HG03378 (cell line): ENCODE results near the gene ADCY10.
"Not testable (repeated sequence)": the region's sequence is repeated elsewhere in the genome, so short reads cannot be mapped to it uniquely, and the experiment has no call there.

ENCODE experiments used
- ATAC-seq: cut with Tn5 transposase; IDR thresholded peaks from one replicate; pipeline ENCODE4 v1.9.1; 2021; ENCODE audit warnings: mild to moderate bottlenecking, moderate library complexity; ENCODE audit not compliant: unreplicated experiment

Gene ADCY10

GRCh38 chr1:167913895-167914496, at the start of gene ADCY10:
ADCY10 (minus strand) TSS chr1:167914134; CDS start chr1:167905140, 8,994 bp downstream.
- ATAC-seq: no peak

GRCh38 chr1:167957710-167958109, 43.8 kb upstream of the ADCY10 start:
- no peak for ATAC-seq

GRCh38 chr1:167955915-167956314, 42.0 kb upstream of the ADCY10 start:
- no peak for ATAC-seq

- ATAC-seq: no peak
Measured at GRCh38 chr1:167950569-167950968, 36.6 kb upstream of the ADCY10 start.

- no peak for ATAC-seq
Measured at GRCh38 chr1:167949785-167950184, 35.9 kb upstream of the ADCY10 start.

- ATAC-seq: no peak
Measured at GRCh38 chr1:167947733-167948132, 33.8 kb upstream of the ADCY10 start.

GRCh38 chr1:167943541-167943940, 29.6 kb upstream of the ADCY10 start:
- no peak for ATAC-seq

- no peak for ATAC-seq
Measured at GRCh38 chr1:167940264-167940663, 26.3 kb upstream of the ADCY10 start.

GRCh38 chr1:167938080-167938636, 24.2 kb upstream of the ADCY10 start:
- no peak for ATAC-seq

- ATAC-seq: no peak
Measured at GRCh38 chr1:167937709-167938010, 23.7 kb upstream of the ADCY10 start.

- ATAC-seq: no peak
Measured at GRCh38 chr1:167936930-167937708, 23.2 kb upstream of the ADCY10 start, which contains the start of gene MPC2. MPC2 (minus strand) TSS chr1:167937072; CDS start chr1:167935841, 1,231 bp downstream.

GRCh38 chr1:167936068-167936929, 22.4 kb upstream of the ADCY10 start, which contains the start of gene DCAF6:
DCAF6 (plus strand) TSS chr1:167936683; CDS start chr1:167936912, 229 bp downstream.
- peak; percentile 73 for ATAC-seq

- ATAC-seq: peak; percentile 10
Measured at GRCh38 chr1:167935216-167936067, 21.5 kb upstream of the ADCY10 start.

- no peak for ATAC-seq
Measured at GRCh38 chr1:167934426-167935215, 20.7 kb upstream of the ADCY10 start.

- no peak for ATAC-seq
Measured at GRCh38 chr1:167933788-167934187, 19.9 kb upstream of the ADCY10 start.

- ATAC-seq: no peak
Measured at GRCh38 chr1:167929725-167930124, 15.8 kb upstream of the ADCY10 start.

GRCh38 chr1:167928919-167929318, 15.0 kb upstream of the ADCY10 start:
- not testable (repeated sequence) for ATAC-seq

- no peak for ATAC-seq
Measured at GRCh38 chr1:167928457-167928852, 14.5 kb upstream of the ADCY10 start.

- ATAC-seq: peak; percentile 40
Measured at GRCh38 chr1:167927046-167927754, 13.3 kb upstream of the ADCY10 start.
